ENCODE data around the gene CERS6. TPM values are rescaled to one million over a fixed set of nuclear protein-coding genes. Genes with fewer than 3 reads are reported as not detected.

Gene CERS6
- total RNA-seq, 1 experiment from 2014 or later: 8.3 TPM

DNA sequence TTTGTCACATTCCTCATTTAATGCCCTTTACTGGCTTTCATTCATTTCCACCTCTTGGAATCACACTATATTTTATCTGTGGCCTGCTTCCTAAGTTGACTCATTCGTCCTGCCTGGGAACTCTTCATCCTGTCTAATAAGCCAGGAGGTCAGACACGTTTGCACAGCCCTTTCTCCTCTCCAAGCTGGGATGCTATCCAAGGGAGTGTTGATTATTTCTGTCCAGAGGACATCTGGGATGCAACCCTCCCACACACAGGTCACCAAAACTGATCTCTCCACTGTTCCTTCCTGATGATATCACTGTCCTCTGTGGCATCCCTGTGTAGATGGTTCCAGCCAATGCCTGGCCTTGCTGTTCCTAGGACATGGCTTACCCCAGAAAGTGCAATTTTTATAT, 266.5 kb downstream of the CERS6 start:
- Histone ChIP-seq H3F3A (ENCODE audit: insufficient read depth, low read depth) (no peaks in the 10 kb centered on the region), H3K79me2 (ENCODE audit: low read depth) (no peaks in the 10 kb centered on the region), H3K36me3 (ENCODE audit: low read depth) (no peaks in the 10 kb centered on the region), H4K20me1 (ENCODE audit: insufficient read depth) (no peaks in the 10 kb centered on the region), H3K4me2 (no peak overlapping the region), H3K4me3 (no peak overlapping the region), H3K9me3 (ENCODE audit: insufficient read depth, low read depth) (no peaks in the 10 kb centered on the region), H3K27me3 (ENCODE audit: insufficient read depth, low read depth) (no peaks in the 10 kb centered on the region), H3K4me1 (replicated peaks; ENCODE audit: insufficient read depth) (no peaks in the 10 kb centered on the region), H2AFZ (no peak overlapping the region), H3K27ac (no peak overlapping the region), H3K9me2 (ENCODE audit: insufficient read depth) (no peaks in the 10 kb centered on the region)
- POLR2A ChIA-PET (ENCODE audit: unreplicated experiment): no interaction called here
- no TSS peak for BruUV-seq (replicated peaks)
- DNase-seq: no peak
- intact Hi-C loops (cut with micrococcal nuclease; ENCODE audit: unreplicated experiment): no loop called here
- TF ChIP-seq EZH2 (IDR thresholded peaks at IDR 0.05; ENCODE audit: low read depth): no peak
- TF ChIP-seq, protein P1, sequence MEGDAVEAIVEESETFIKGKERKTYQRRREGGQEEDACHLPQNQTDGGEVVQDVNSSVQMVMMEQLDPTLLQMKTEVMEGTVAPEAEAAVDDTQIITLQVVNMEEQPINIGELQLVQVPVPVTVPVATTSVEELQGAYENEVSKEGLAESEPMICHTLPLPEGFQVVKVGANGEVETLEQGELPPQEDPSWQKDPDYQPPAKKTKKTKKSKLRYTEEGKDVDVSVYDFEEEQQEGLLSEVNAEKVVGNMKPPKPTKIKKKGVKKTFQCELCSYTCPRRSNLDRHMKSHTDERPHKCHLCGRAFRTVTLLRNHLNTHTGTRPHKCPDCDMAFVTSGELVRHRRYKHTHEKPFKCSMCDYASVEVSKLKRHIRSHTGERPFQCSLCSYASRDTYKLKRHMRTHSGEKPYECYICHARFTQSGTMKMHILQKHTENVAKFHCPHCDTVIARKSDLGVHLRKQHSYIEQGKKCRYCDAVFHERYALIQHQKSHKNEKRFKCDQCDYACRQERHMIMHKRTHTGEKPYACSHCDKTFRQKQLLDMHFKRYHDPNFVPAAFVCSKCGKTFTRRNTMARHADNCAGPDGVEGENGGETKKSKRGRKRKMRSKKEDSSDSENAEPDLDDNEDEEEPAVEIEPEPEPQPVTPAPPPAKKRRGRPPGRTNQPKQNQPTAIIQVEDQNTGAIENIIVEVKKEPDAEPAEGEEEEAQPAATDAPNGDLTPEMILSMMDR (conservative IDR thresholded peaks at IDR 0.05): no peak
- CTCF ChIA-PET: no interaction called here

DNA sequence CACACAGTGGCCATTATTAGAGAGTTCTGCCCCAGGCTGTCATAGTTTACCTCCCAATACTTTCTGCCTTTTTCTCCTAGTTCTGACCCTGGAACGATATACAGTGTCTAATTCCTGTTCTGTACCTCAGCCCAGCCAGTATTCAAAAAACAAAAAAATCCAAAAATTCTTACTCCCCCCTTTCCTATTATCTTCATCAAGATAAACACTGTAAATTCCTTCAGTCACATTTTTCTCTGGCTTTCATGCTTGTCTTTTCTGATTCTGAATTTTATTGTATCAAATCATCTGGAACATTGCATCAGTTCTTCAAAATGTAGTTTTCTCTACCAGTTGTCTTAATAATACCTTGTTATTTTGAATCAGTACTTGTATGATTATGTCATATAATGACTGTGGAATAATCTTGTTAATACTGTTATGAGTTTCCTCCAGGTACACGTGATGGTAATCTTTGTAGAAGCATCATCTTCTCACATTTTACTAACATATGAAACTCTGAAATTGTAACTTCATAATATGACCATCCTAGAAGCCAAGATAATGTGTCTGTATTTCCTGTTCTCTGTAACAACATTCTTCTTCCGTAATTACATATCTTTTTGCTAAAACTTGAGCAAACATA, 267.3 kb downstream of the CERS6 start:
- no peaks in the 10 kb centered on the region for H3K36me3 ChIP-seq (ENCODE audit: low read depth)
- H3K9me2 ChIP-seq (ENCODE audit: insufficient read depth): no peaks in the 10 kb centered on the region
- H3K4me1 ChIP-seq (replicated peaks; ENCODE audit: insufficient read depth): no peaks in the 10 kb centered on the region
- ChIA-PET CTCF (no interaction called here), POLR2A (ENCODE audit: unreplicated experiment) (no interaction called here)
- DNase-seq: no peak
- no peaks in the 10 kb centered on the region for H3F3A ChIP-seq (ENCODE audit: insufficient read depth, low read depth)
- no peaks in the 10 kb centered on the region for H3K79me2 ChIP-seq (ENCODE audit: low read depth)
- no peak overlapping the region for H2AFZ ChIP-seq
- H3K4me2 ChIP-seq: no peak overlapping the region
- H3K27ac ChIP-seq: no peak overlapping the region
- no peak overlapping the region for H3K4me3 ChIP-seq
- intact Hi-C loops (cut with micrococcal nuclease; ENCODE audit: unreplicated experiment): no loop called here
- H3K27me3 ChIP-seq (ENCODE audit: insufficient read depth, low read depth): no peaks in the 10 kb centered on the region
- BruUV-seq (replicated peaks): no TSS peak
- no peaks in the 10 kb centered on the region for H3K9me3 ChIP-seq (ENCODE audit: insufficient read depth, low read depth)
- no peaks in the 10 kb centered on the region for H4K20me1 ChIP-seq (ENCODE audit: insufficient read depth)
- TF ChIP-seq EZH2 (IDR thresholded peaks at IDR 0.05; ENCODE audit: low read depth): no peak
- TF ChIP-seq, protein P1 (conservative IDR thresholded peaks at IDR 0.05): no peak

DNA sequence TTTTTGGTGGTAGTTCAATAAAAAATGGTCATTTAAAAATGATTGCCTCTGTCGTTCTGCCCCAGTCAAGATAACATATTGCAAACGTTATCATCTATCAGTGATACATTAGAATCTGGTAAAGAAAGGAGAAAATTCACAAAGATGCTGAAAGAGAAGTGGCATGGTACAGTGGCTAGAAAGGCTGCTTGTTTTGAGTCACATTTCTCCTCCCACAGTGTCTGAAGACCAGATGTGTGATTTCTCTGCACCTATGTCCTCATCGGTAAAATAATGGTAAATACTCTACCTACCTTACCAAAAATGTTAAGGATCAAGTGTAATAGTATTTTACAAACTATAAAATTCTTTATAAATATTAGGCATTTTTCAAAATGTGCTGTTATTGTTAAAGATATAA, 270.3 kb downstream of the CERS6 start:
- no peaks in the 10 kb centered on the region for H3K9me2 ChIP-seq (ENCODE audit: insufficient read depth)
- H3K4me1 ChIP-seq (replicated peaks; ENCODE audit: insufficient read depth): no peaks in the 10 kb centered on the region
- H3K27me3 ChIP-seq (ENCODE audit: insufficient read depth, low read depth): no peaks in the 10 kb centered on the region
- no peaks in the 10 kb centered on the region for H3K9me3 ChIP-seq (ENCODE audit: insufficient read depth, low read depth)
- ChIA-PET POLR2A (ENCODE audit: unreplicated experiment) (no interaction called here), CTCF (no interaction called here)
- H2AFZ ChIP-seq: no peak overlapping the region
- H4K20me1 ChIP-seq (ENCODE audit: insufficient read depth): no peaks in the 10 kb centered on the region
- H3F3A ChIP-seq (ENCODE audit: insufficient read depth, low read depth): no peaks in the 10 kb centered on the region
- intact Hi-C loops (cut with micrococcal nuclease; ENCODE audit: unreplicated experiment): no loop called here
- TF ChIP-seq, protein P1 (conservative IDR thresholded peaks at IDR 0.05): no peak
- no peak for TF ChIP-seq EZH2 (IDR thresholded peaks at IDR 0.05; ENCODE audit: low read depth)
- BruUV-seq (replicated peaks): no TSS peak
- no peak overlapping the region for H3K4me2 ChIP-seq
- no peak overlapping the region for H3K27ac ChIP-seq
- DNase-seq: no peak
- H3K36me3 ChIP-seq (ENCODE audit: low read depth): no peaks in the 10 kb centered on the region
- no peaks in the 10 kb centered on the region for H3K79me2 ChIP-seq (ENCODE audit: low read depth)
- no peak overlapping the region for H3K4me3 ChIP-seq
